Liver (tissue), 3 donors: ENCODE data around the gene M1AP.

ENCODE experiments used
- RXRA ChIP-seq, 2 donors: IDR thresholded peaks; 2 replicates each; pipeline ENCODE4 v1.6.1; 2017 to 2018; ENCODE audit warnings: antibody characterized with exemption in 2 of 2, mild to moderate bottlenecking in 1 of 2
- TF ChIP-seq, protein P1 (sequence below): IDR thresholded peaks from 2 replicates; pipeline ENCODE4 v1.6.1; 2016; ENCODE audit warnings: antibody characterized with exemption
- TF ChIP-seq, protein P2 (sequence below): fragments of 150-350 bp; IDR thresholded peaks from 2 replicates; pipeline ENCODE4 v1.5.1; 2017; ENCODE audit warnings: improper control_type of control experiment, low read depth, low read length; ENCODE audit not compliant: missing input control
- donor health status: healthy.
- donor health status: healthy.

DNA sequence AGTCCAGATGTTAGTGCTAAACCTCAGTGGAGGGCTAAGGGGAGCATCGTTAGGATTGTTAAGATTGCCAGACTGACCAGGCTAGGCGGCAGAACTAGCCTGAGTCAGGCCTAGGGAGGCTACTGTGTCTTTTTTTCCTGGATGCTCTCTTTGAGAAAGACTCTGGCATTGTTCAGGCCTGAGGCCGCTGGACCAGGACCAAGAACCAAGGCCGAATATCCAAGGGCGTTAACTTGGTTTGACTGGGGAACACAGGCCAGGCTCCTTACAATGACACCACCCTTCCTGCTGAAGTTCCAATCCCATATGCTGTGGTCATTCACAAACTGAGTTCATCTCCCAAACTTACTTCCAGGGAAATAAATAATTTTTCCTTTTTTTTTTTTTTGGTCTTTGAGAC is 107.8 kb downstream of the M1AP start:
- TF ChIP-seq, protein P1, sequence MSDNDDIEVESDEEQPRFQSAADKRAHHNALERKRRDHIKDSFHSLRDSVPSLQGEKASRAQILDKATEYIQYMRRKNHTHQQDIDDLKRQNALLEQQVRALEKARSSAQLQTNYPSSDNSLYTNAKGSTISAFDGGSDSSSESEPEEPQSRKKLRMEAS = no peak
- TF ChIP-seq, protein P2, sequence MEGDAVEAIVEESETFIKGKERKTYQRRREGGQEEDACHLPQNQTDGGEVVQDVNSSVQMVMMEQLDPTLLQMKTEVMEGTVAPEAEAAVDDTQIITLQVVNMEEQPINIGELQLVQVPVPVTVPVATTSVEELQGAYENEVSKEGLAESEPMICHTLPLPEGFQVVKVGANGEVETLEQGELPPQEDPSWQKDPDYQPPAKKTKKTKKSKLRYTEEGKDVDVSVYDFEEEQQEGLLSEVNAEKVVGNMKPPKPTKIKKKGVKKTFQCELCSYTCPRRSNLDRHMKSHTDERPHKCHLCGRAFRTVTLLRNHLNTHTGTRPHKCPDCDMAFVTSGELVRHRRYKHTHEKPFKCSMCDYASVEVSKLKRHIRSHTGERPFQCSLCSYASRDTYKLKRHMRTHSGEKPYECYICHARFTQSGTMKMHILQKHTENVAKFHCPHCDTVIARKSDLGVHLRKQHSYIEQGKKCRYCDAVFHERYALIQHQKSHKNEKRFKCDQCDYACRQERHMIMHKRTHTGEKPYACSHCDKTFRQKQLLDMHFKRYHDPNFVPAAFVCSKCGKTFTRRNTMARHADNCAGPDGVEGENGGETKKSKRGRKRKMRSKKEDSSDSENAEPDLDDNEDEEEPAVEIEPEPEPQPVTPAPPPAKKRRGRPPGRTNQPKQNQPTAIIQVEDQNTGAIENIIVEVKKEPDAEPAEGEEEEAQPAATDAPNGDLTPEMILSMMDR = no peak
- TF ChIP-seq RXRA (IDR thresholded peaks at IDR 0.05) = no peak
